Suprapubic skin (tissue), 4 donors: ENCODE measurements around the gene MARS1. TPM values are rescaled to one million over a fixed set of nuclear protein-coding genes. Genes with fewer than 3 reads are reported as not detected.
A peak's percentile ranks its signal among the peaks of the same experiment; 100 is the strongest.

Experiments used
- DNase-seq, 2 donors: peaks; one replicate each; pipeline ENCODE4 v3.0.0-alpha.2; 2019; ENCODE audit warnings: low spot score in 2 of 2
- H3K27ac ChIP-seq: fragments of 200-600 bp; sonication (generic); one replicate; pipeline ENCODE4 v1.5.1; 2019
- H3K27me3 ChIP-seq: fragments of 200-600 bp; sonication (generic); one replicate; pipeline ENCODE4 v1.5.1; 2019
- H3K36me3 ChIP-seq: fragments of 200-600 bp; sonication (generic); one replicate; pipeline ENCODE4 v1.5.1; 2019
- H3K4me1 ChIP-seq: fragments of 200-600 bp; sonication (generic); one replicate; pipeline ENCODE4 v1.5.1; 2019
- H3K4me3 ChIP-seq: fragments of 200-600 bp; sonication (generic); one replicate; pipeline ENCODE4 v1.5.1; 2019; ENCODE audit warnings: mild to moderate bottlenecking
- H3K9me3 ChIP-seq: fragments of 200-600 bp; sonication (generic); one replicate; pipeline ENCODE4 v1.5.1; 2019
- EP300 ChIP-seq: sonication (generic); formaldehyde crosslinking; IDR thresholded peaks from one replicate; pipeline ENCODE4 v1.6.1; 2017; ENCODE audit warnings: antibody characterized with exemption
- POLR2A ChIP-seq, 2 donors: fragments of 450-650 bp; IDR thresholded peaks; one replicate each; pipeline ENCODE4 v1.6.1; 2017; ENCODE audit warnings: antibody characterized with exemption in 2 of 2, mild to moderate bottlenecking in 2 of 2, moderate library complexity in 2 of 2
- POLR2AphosphoS5 ChIP-seq, 3 donors: sonication (generic); formaldehyde crosslinking; IDR thresholded peaks; one replicate each; pipeline ENCODE4 v1.6.1; 2017; ENCODE audit warnings: antibody characterized with exemption in 3 of 3
- WGBS: methylation state at CpG from one replicate; pipeline ENCODE4 v1.1.5; 2018; 5-methylcytosine and 5-hydroxymethylcytosine counted together
- total RNA-seq, 4 donors: library from RNA; depleted of rRNA; stranded (reverse); fragments of >200 nt; gene quantifications; one replicate each; pipeline ENCODE4 v1.1.0, GENCODE V29; 2016
- TF ChIP-seq, protein P1 (sequence below), 2 donors: fragments of 200-600 bp in 1 of 2; fragments of 450-650 bp in 1 of 2; sonication (generic) in 1 of 2; IDR thresholded peaks; one replicate each; pipeline ENCODE4 v1.5.1; 2016 to 2019; ENCODE audit warnings: antibody characterized with exemption in 2 of 2, mild to moderate bottlenecking in 1 of 2, moderate library complexity in 1 of 2

MARS1 gene
- total RNA-seq, 4 donors from 2014 or later, result 55.7 to 203 (median 79.7) TPM

DNA sequence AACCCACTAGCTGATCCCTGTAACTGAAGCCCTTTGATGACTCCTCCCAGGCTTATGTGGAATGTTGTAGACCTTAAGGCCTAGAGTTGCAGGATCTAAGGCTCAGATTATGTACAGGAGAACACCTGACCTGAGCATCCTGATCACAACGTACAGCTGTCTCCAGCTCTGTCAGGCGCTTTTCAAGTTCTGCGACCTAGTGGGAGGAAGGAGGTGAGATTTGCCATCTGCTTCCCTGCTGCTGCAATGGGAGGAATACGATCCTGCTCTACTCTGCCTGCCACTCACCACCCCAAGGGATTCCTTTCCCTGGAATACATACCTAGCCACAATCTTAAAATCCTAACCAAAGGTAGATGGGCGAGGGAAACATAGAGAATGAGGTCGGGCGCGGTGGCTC lies 45.2 kb downstream of the MARS1 start:
- TF ChIP-seq POLR2AphosphoS5 (IDR thresholded peaks at IDR 0.05) (no peak), POLR2A (IDR thresholded peaks at IDR 0.05) (no peak), EP300 (no peak)
- TF ChIP-seq, protein P1, sequence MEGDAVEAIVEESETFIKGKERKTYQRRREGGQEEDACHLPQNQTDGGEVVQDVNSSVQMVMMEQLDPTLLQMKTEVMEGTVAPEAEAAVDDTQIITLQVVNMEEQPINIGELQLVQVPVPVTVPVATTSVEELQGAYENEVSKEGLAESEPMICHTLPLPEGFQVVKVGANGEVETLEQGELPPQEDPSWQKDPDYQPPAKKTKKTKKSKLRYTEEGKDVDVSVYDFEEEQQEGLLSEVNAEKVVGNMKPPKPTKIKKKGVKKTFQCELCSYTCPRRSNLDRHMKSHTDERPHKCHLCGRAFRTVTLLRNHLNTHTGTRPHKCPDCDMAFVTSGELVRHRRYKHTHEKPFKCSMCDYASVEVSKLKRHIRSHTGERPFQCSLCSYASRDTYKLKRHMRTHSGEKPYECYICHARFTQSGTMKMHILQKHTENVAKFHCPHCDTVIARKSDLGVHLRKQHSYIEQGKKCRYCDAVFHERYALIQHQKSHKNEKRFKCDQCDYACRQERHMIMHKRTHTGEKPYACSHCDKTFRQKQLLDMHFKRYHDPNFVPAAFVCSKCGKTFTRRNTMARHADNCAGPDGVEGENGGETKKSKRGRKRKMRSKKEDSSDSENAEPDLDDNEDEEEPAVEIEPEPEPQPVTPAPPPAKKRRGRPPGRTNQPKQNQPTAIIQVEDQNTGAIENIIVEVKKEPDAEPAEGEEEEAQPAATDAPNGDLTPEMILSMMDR (IDR thresholded peaks at IDR 0.05), result no peak
- no peaks in the 10 kb centered on the region for H3K27me3 ChIP-seq
- 96% methylated on average over 8 of the region's 8 CpGs for WGBS
- H3K9me3 ChIP-seq, result no peaks in the 10 kb centered on the region
- H3K4me1 ChIP-seq, result no peaks in the 10 kb centered on the region
- no peak for DNase-seq
- H3K4me3 ChIP-seq, result no peak overlapping the region
- H3K27ac ChIP-seq, result no peak overlapping the region
- H3K36me3 ChIP-seq, result peaks cover 92% of the 10 kb centered on the region

DNA sequence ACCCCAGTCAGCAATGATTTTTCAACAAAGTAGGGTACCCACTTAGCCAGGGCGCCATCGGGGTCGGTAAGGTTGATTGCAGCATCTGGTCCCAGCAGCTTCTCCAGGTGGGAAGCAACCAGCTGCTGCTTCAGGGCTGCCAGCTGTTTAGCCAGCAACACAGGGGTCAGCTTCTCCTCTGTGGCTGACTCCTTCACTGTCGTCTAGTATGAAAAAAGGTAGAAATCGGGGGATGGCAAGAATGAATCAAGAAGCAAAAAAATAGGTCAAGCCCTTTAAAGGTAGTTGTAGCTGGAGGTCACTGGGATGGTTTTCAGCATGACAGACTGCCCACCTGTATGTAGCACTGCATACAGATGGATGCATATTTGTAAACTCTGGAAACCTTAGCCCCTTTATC lies 46.4 kb downstream of the MARS1 start:
- Histone ChIP-seq H3K4me3 (no peak overlapping the region), H3K27ac (no peak overlapping the region), H3K9me3 (no peaks in the 10 kb centered on the region), H3K4me1 (no peaks in the 10 kb centered on the region), H3K27me3 (no peaks in the 10 kb centered on the region), H3K36me3 (peaks cover 90% of the 10 kb centered on the region)
- DNase-seq, result no peak
- TF ChIP-seq, protein P1 (IDR thresholded peaks at IDR 0.05), result no peak
- TF ChIP-seq EP300 (no peak), POLR2A (IDR thresholded peaks at IDR 0.05) (no peak), POLR2AphosphoS5 (IDR thresholded peaks at IDR 0.05) (no peak)
- WGBS, result 98% methylated on average over 5 of the region's 5 CpGs

DNA sequence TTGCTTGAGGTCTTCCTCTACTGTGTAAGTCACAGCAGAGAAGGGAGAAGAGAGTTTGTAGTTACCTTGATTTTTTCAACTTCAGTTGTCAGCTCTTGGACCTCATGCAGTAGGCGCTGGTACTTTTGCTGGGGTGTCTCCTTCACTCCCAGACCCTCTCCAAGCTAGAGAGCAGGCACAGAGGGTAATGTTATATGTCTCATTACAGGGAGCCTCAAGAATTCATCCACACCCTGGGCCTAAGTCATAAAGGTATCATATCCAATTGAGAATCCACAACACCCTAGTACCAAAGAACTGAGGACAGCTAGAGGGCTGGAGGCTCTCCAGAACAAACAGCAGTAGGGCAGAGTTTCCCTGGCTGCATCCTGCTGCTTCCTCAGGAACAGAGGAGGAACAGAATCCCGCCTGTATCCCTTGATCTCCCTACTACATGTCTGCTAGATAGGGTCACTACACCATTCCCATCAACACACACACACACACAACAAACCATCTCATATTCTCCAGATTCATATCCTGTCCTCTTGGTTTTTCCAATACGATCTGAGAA lies 47.2 kb downstream of the MARS1 start:
- no peak overlapping the region for H3K27ac ChIP-seq
- H3K36me3 ChIP-seq, result peaks cover 90% of the 10 kb centered on the region
- no peaks in the 10 kb centered on the region for H3K27me3 ChIP-seq
- no peaks in the 10 kb centered on the region for H3K9me3 ChIP-seq
- WGBS, result 94% methylated on average over 3 of the region's 3 CpGs
- H3K4me3 ChIP-seq, result no peak overlapping the region
- TF ChIP-seq, protein P1 (IDR thresholded peaks at IDR 0.05), result no peak
- TF ChIP-seq POLR2A (IDR thresholded peaks at IDR 0.05), result no peak
- TF ChIP-seq EP300, result no peak
- TF ChIP-seq POLR2AphosphoS5 (IDR thresholded peaks at IDR 0.05), result no peak
- DNase-seq, result no peak
- H3K4me1 ChIP-seq, result no peaks in the 10 kb centered on the region

DNA sequence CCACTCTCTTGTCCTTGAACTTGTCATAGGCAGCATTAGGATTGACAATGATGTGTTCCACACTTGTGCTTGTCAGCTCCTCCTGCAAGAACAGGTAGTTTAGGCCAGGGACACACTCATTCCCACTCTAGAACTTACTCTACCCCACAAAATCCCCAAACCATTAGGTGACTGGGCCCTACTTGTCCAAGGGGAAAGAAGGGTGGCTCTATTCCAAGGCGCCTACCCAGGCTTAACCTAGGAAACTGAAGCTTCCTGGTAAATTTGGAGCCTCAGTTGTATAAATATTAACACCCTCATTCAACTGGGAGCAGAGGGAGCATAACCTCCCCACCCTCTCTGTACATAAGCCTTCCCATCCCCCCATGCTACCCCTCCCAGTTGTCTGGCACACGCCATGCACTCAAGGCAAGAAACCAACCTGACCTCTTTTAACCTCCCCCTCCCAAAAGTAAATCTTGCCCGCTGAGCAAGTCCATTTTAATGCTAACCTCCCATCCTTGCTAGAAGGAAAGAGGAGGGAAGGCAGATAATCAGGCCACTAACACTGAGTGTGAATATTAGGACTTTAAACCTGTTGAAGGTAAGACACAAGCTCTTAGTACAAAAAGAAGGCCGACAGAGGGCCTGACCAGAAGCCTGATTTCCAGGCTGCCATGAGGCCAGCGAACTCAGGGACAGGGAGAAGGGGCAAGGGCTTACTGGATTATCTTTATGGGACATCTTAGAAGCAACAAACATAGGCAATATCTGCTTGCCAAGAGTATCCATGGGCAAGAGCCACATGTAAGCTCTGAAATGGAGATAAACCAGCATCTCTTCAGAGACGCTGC lies 48.1 kb downstream of the MARS1 start:
- Histone ChIP-seq H3K36me3 (peaks cover 87% of the 10 kb centered on the region), H3K9me3 (no peaks in the 10 kb centered on the region), H3K4me1 (no peaks in the 10 kb centered on the region), H3K27me3 (no peaks in the 10 kb centered on the region), H3K27ac (no peak overlapping the region), H3K4me3 (no peak overlapping the region)
- 84% methylated on average over 6 of the region's 6 CpGs for WGBS
- peak in 1 of 2 donors; percentile 28 for DNase-seq
- TF ChIP-seq POLR2AphosphoS5 (IDR thresholded peaks at IDR 0.05) (no peak), POLR2A (IDR thresholded peaks at IDR 0.05) (no peak), EP300 (no peak)
- TF ChIP-seq, protein P1 (IDR thresholded peaks at IDR 0.05), result no peak

DNA sequence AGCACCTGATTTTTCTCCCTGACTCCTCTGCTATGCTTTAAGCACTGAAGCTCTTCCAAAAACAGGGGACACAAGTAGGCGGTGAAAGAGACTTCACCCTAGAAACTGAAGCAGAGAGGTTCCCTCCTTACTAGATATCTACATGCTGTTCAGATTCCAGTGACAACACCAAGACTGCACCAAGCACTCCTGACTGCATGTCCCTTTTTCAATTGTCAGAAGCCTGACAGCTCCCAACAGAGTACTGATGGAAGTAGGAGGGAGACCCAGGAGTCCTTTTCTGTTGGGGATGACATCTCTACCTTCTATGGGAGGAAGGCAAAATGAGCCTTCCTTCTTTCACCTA lies 48.7 kb downstream of the MARS1 start:
- Histone ChIP-seq H3K4me1 (no peaks in the 10 kb centered on the region), H3K4me3 (no peak overlapping the region), H3K36me3 (peaks cover 83% of the 10 kb centered on the region), H3K9me3 (no peaks in the 10 kb centered on the region), H3K27me3 (no peaks in the 10 kb centered on the region), H3K27ac (no peak overlapping the region)
- WGBS, result 100% methylated on average over 1 of the region's 1 CpG
- no peak for TF ChIP-seq POLR2AphosphoS5 (IDR thresholded peaks at IDR 0.05)
- TF ChIP-seq, protein P1 (IDR thresholded peaks at IDR 0.05), result no peak
- no peak for TF ChIP-seq EP300
- TF ChIP-seq POLR2A (IDR thresholded peaks at IDR 0.05), result no peak
- no peak for DNase-seq
